ENCODE data around the gene UTP18. TPM values are rescaled to one million over a fixed set of nuclear protein-coding genes. Genes with fewer than 3 reads are reported as not detected.

The UTP18 gene
- total and polyA plus RNA-seq, 2 of the 13 experiments (the other 11 are each of a cell fraction or from before 2014, with no cell fraction given): 35.2 to 104 TPM

Other genes with a start within 250 kb of the UTP18 start
- gene SPAG9, start 139.7 kb upstream of the UTP18 start, total RNA-seq (2016; rRNA removed; fragmentation: Illumina TruSeq; extraction: Trizol): 78.6 and 84.0 TPM in 2 replicates
- gene SPAG9, start 139.7 kb upstream of the UTP18 start, polyA plus RNA-seq (2011; rRNA removed): 43.2 and 44.9 TPM in 2 replicates
- 516 and 689 TPM in 2 replicates for gene NME1, start 107.0 kb upstream of the UTP18 start, total RNA-seq (2016; rRNA removed; fragmentation: Illumina TruSeq; extraction: Trizol)
- 195 and 295 TPM in 2 replicates for gene NME1, start 107.0 kb upstream of the UTP18 start, polyA plus RNA-seq (2011; rRNA removed)
- gene NME2, start 94.1 kb upstream of the UTP18 start, total RNA-seq (2016; rRNA removed; fragmentation: Illumina TruSeq; extraction: Trizol): 1,213 and 1,462 TPM in 2 replicates
- gene NME2, start 94.1 kb upstream of the UTP18 start, polyA plus RNA-seq (2011; rRNA removed): 670 and 790 TPM in 2 replicates
- gene MBTD1, start 497 bp upstream of the UTP18 start, total RNA-seq (2016; rRNA removed; fragmentation: Illumina TruSeq; extraction: Trizol): 20.9 and 21.7 TPM in 2 replicates
- gene MBTD1, start 497 bp upstream of the UTP18 start, polyA plus RNA-seq (2011; rRNA removed): 17.4 and 20.9 TPM in 2 replicates

Data from HepG2 (cell line).